A549 (cell line): ENCODE results near the gene LRRC7. TPM values are rescaled to one million over a fixed set of nuclear protein-coding genes. Genes with fewer than 3 reads are reported as not detected.

Source experiments
- ATAC-seq, 2 experiments: fragments of 200-7000 bp in 1 of 2; fragments of >200 bp in 1 of 2; cut with Nextera tagmentation in 1 of 2; cut with Tn5 transposase in 1 of 2; 3 replicates each; pipeline versions ENCODE4 v1.8.0 to v1.9.1; 2018 to 2020; ENCODE audit warnings: mild to moderate bottlenecking in 1 of 2, moderate library complexity in 1 of 2
- CTCF ChIA-PET: fragments of 300-600 bp; sonication (Branson Sonifier 250); formaldehyde crosslinking; extraction: SDS; loops from one replicate; lab custom pipeline; 2021; ENCODE audit warnings: antibody characterized with exemption, inconsistent platforms; lab: Yijun Ruan, JAX
- POLR2A ChIA-PET: fragments of 350-600 bp; formaldehyde crosslinking; extraction: SDS; loops from one replicate; lab custom pipeline; 2021; ENCODE audit warnings: antibody characterized with exemption, inconsistent platforms; lab: Yijun Ruan, JAX
- DNase-seq, 2 experiments: peaks; one replicate each; pipeline versions ENCODE4 v3.0.0 to v3.0.0-alpha.2; 2011 to 2016; ENCODE audit warnings: low read depth in 1 of 2, low spot score in 1 of 2
- FAIRE-seq: peaks from 2 replicates; lab custom pipeline; 2011; peaks lifted over from hg19 to GRCh38; lab: Jason Lieb, UNC
- H3K27ac ChIP-seq, 2 experiments: fragments of >200 bp; sonication (Bioruptor Twin); formaldehyde crosslinking; 3 replicates each; pipeline ENCODE4 v1.5.1; 2016 to 2017
- H3K4me1 ChIP-seq: fragments of >200 bp; sonication (Bioruptor Twin); formaldehyde crosslinking; 3 replicates; pipeline ENCODE4 v1.6.1; 2016
- H3K4me2 ChIP-seq: fragments of >200 bp; sonication (Bioruptor Twin); formaldehyde crosslinking; 3 replicates; pipeline ENCODE4 v1.6.1; 2016
- H3K4me3 ChIP-seq: fragments of >200 bp; sonication (Bioruptor Twin); formaldehyde crosslinking; 3 replicates; pipeline ENCODE4 v1.5.1; 2016
- H3K9me3 ChIP-seq: fragments of >200 bp; sonication (Bioruptor Twin); formaldehyde crosslinking; 3 replicates; pipeline ENCODE4 v1.6.1; 2016
- CHD2 ChIP-seq: fragments of 150-350 bp; IDR thresholded peaks from 2 replicates; pipeline ENCODE4 v1.6.1; 2014; ENCODE audit warnings: low read length; ENCODE audit not compliant: partially characterized antibody
- CHD4 ChIP-seq: fragments of 200-600 bp; sonication (generic); IDR thresholded peaks from 2 replicates; pipeline ENCODE4 v1.6.1; 2016; ENCODE audit warnings: antibody characterized with exemption, mild to moderate bottlenecking, borderline replicate concordance
- E2F6 ChIP-seq: IDR thresholded peaks from 2 replicates; pipeline ENCODE4 v1.6.1; 2012; ENCODE audit warnings: low read depth, borderline replicate concordance
- EHMT2 ChIP-seq: fragments of 200-600 bp; sonication (generic); IDR thresholded peaks from 2 replicates; pipeline ENCODE4 v1.6.1; 2016; ENCODE audit warnings: antibody characterized with exemption, low read depth, mild to moderate bottlenecking, moderate library complexity
- EP300 ChIP-seq, 2 experiments: fragments of >200 bp; sonication (Bioruptor Twin); formaldehyde crosslinking; IDR thresholded peaks; 2 replicates in 1 of 2; 3 replicates in 1 of 2; pipeline ENCODE4 v1.6.1; 2016 to 2017
- ESRRA ChIP-seq: fragments of 150-350 bp; IDR thresholded peaks from 2 replicates; pipeline ENCODE4 v1.6.1; 2014; ENCODE audit warnings: mild to moderate bottlenecking, low read length, borderline replicate concordance
- FOSB ChIP-seq: fragments of 250-450 bp; sonication (Bioruptor Pico); IDR thresholded peaks from 2 replicates; pipeline ENCODE4 v1.5.0; 2020; ENCODE audit warnings: mild to moderate bottlenecking, moderate library complexity
- FOSL2 ChIP-seq, 2 experiments: fragments of 450-650 bp in 1 of 2; fragments of >200 bp in 1 of 2; sonication (Bioruptor Twin) in 1 of 2; formaldehyde crosslinking; IDR thresholded peaks; 2 replicates each; pipeline versions ENCODE4 v1.5.0 to v1.6.1; 2016 to 2020; ENCODE audit warnings: mild to moderate bottlenecking in 1 of 2, moderate library complexity in 1 of 2
- FOXS1 ChIP-seq: fragments of 250-450 bp; sonication (Bioruptor Pico); IDR thresholded peaks from 2 replicates; pipeline ENCODE4 v1.5.0; 2020; ENCODE audit warnings: mild to moderate bottlenecking, moderate library complexity
- HEYL ChIP-seq: fragments of 250-450 bp; sonication (Bioruptor Pico); IDR thresholded peaks from 2 replicates; pipeline ENCODE4 v1.8.0; 2021; ENCODE audit warnings: mild to moderate bottlenecking, moderate library complexity
- HMGXB4 ChIP-seq: fragments of 250-450 bp; sonication (Bioruptor Pico); IDR thresholded peaks from 2 replicates; pipeline ENCODE4 v1.5.0; 2021; ENCODE audit warnings: mild to moderate bottlenecking, moderate library complexity, borderline replicate concordance
- HOXB5 ChIP-seq: fragments of 250-450 bp; sonication (Bioruptor Pico); IDR thresholded peaks from 2 replicates; pipeline ENCODE4 v1.5.0; 2020; ENCODE audit warnings: mild to moderate bottlenecking, moderate library complexity
- JUN ChIP-seq, 2 experiments: fragments of >200 bp; sonication (Bioruptor Twin); formaldehyde crosslinking; IDR thresholded peaks; 2 replicates in 1 of 2; 3 replicates in 1 of 2; pipeline ENCODE4 v1.6.1; 2016 to 2017
- JUNB ChIP-seq: fragments of >200 bp; sonication (Bioruptor Twin); formaldehyde crosslinking; IDR thresholded peaks from 2 replicates; pipeline ENCODE4 v1.6.1; 2016
- KDM5A ChIP-seq: fragments of 200-600 bp; sonication (generic); IDR thresholded peaks from 2 replicates; pipeline ENCODE4 v1.6.1; 2016; ENCODE audit warnings: antibody characterized with exemption, mild to moderate bottlenecking
- MAFK ChIP-seq: fragments of 450-650 bp; IDR thresholded peaks from 2 replicates; pipeline ENCODE4 v1.6.1; 2014; ENCODE audit not compliant: partially characterized antibody
- MAZ ChIP-seq: fragments of 150-350 bp; IDR thresholded peaks from 2 replicates; pipeline ENCODE4 v1.6.1; 2014; ENCODE audit warnings: antibody characterized with exemption, low read depth, low read length, borderline replicate concordance
- MYC ChIP-seq: IDR thresholded peaks from 2 replicates; pipeline ENCODE4 v1.6.1; 2012; ENCODE audit warnings: mild to moderate bottlenecking, inconsistent platforms, low read length, improper control_type of control experiment, borderline replicate concordance
- NFE2L2 ChIP-seq: fragments of 150-350 bp; conservative IDR thresholded peaks from 2 replicates; pipeline ENCODE4 v1.6.1; 2014; ENCODE audit warnings: low read length
- NPAS2 ChIP-seq: fragments of 250-450 bp; sonication (Bioruptor Pico); IDR thresholded peaks from 2 replicates; pipeline ENCODE4 v1.8.0; 2022; ENCODE audit warnings: mild to moderate bottlenecking, moderate library complexity, borderline replicate concordance
- NR3C1 ChIP-seq: fragments of >200 bp; sonication (Bioruptor Twin); formaldehyde crosslinking; IDR thresholded peaks from 3 replicates; pipeline ENCODE4 v1.6.1; 2017
- RCOR1 ChIP-seq: fragments of 150-350 bp; IDR thresholded peaks from 2 replicates; pipeline ENCODE4 v1.6.1; 2014; ENCODE audit warnings: antibody characterized with exemption, low read length, low read depth
- RFX5 ChIP-seq: fragments of 450-650 bp; IDR thresholded peaks from 2 replicates; pipeline ENCODE4 v1.7.1; 2014; ENCODE audit warnings: antibody characterized with exemption, mild to moderate bottlenecking, moderate library complexity
- RNF2 ChIP-seq: fragments of 200-600 bp; sonication (generic); IDR thresholded peaks from 2 replicates; pipeline ENCODE4 v1.6.1; 2016; ENCODE audit warnings: low read depth, mild to moderate bottlenecking, antibody characterized with exemption, moderate library complexity, borderline replicate concordance
- SMC3 ChIP-seq: fragments of >200 bp; sonication (Bioruptor Twin); formaldehyde crosslinking; IDR thresholded peaks from 3 replicates; pipeline ENCODE4 v1.6.1; 2018; ENCODE audit warnings: inconsistent platforms
- TP53 ChIP-seq: fragments of 250-450 bp; sonication (Bioruptor Pico); IDR thresholded peaks from 2 replicates; pipeline ENCODE4 v1.5.0; 2021; ENCODE audit warnings: mild to moderate bottlenecking, moderate library complexity
- ZNF302 ChIP-seq: fragments of 250-450 bp; sonication (Bioruptor Pico); IDR thresholded peaks from 2 replicates; pipeline ENCODE4 v1.9.0; 2021; ENCODE audit warnings: inconsistent platforms, mild to moderate bottlenecking, moderate library complexity
- WGBS: methylation state at CpG from one replicate; pipeline ENCODE4 v1.1.6; 2017; ENCODE audit errors: missing lambda C conversion rate; 5-methylcytosine and 5-hydroxymethylcytosine counted together
- polyA plus RNA-seq, 4 experiments: library from polyadenylated mRNA; depleted of rRNA in 3 of 4; stranded (reverse); fragments of >200 nt; fragmentation: RNase III in 1 of 4; extraction: RNeasy Plus Mini Kit Qiagen cat#74134 plus additional on column Dnase treatment in 1 of 4; gene quantifications; 2 replicates in 3 of 4; 3 replicates in 1 of 4; pipeline ENCODE4 v1.2.3, GENCODE V29; 2011 to 2017
- TF ChIP-seq, protein P1 (sequence below): fragments of >200 bp; sonication (Bioruptor Twin); formaldehyde crosslinking; IDR thresholded peaks from 3 replicates; pipeline ENCODE4 v1.6.1; 2016

LRRC7 gene
- polyA plus RNA-seq, 2 of the 4 experiments (the other 2 are of a cell fraction), result not detected

DNA sequence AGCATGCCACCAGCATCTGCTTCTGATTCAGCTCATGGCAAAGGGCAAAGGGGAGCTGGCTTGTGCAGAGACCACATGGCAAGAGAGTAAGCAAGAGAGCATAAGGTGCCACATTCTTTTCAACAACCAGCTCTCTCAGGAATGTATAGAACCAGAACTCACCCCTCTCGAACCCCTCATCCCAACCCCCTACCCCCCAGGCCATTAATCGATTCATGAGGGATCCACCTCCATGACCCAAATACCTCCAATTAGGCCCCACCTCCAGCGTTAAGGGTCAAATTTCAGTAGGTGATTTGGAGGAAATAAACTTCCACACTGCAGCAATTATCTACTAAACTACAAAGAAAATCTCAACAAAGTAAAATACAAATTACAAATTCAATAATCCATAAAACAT, 32.2 kb upstream of the LRRC7 start:
- no peak for ATAC-seq
- TF ChIP-seq FOSB (CRISPR knock-in tag), result no peak
- TF ChIP-seq MYC, result no peak
- TF ChIP-seq JUNB, result no peak
- TF ChIP-seq EHMT2, result no peak
- TF ChIP-seq MAFK, result no peak
- no peak for TF ChIP-seq NPAS2
- TF ChIP-seq, protein P1, sequence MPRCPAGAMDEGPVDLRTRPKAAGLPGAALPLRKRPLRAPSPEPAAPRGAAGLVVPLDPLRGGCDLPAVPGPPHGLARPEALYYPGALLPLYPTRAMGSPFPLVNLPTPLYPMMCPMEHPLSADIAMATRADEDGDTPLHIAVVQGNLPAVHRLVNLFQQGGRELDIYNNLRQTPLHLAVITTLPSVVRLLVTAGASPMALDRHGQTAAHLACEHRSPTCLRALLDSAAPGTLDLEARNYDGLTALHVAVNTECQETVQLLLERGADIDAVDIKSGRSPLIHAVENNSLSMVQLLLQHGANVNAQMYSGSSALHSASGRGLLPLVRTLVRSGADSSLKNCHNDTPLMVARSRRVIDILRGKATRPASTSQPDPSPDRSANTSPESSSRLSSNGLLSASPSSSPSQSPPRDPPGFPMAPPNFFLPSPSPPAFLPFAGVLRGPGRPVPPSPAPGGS, result no peak
- TF ChIP-seq HMGXB4 (CRISPR knock-in tag), result no peak
- no peak for TF ChIP-seq CHD2
- 3% methylated on average over 3 of the region's 3 CpGs for WGBS
- ChIA-PET CTCF (no interaction called here), POLR2A (no interaction called here)
- Histone ChIP-seq H3K4me1 (no peaks in the 10 kb centered on the region), H3K4me2 (no peak overlapping the region), H3K4me3 (no peak overlapping the region), H3K9me3 (no peaks in the 10 kb centered on the region), H3K27ac (no peak overlapping the region)
- no peak for FAIRE-seq
- no peak for DNase-seq

DNA sequence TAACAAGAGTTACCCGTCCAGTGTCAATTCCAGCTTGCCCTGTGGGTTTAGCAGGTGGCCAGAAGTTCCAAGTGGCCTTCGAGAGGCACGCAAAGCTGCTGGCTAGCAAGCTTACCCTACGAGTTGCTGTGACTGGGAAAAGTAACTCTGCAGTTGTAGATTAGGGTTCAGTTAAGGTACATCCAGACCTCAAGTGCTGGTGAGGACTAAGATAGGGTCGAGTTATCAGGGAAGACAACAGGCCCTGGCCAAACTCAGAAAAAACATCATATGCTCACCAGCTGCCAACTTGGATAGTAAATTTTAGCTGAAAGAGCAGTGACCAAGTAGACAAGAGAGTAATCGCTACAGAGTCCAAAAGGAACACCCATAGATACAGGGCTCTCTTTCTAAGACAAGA, 27.7 kb upstream of the LRRC7 start:
- H3K9me3 ChIP-seq, result no peaks in the 10 kb centered on the region
- ChIA-PET CTCF (no interaction called here), POLR2A (no interaction called here)
- H3K27ac ChIP-seq, result no peak overlapping the region
- FAIRE-seq (no peak), ATAC-seq (no peak), DNase-seq (no peak)
- no peak overlapping the region for H3K4me3 ChIP-seq
- TF ChIP-seq NFE2L2, result no peak
- TF ChIP-seq HEYL, result no peak
- TF ChIP-seq KDM5A, result no peak
- TF ChIP-seq FOXS1 (CRISPR knock-in tag), result no peak
- TF ChIP-seq RNF2, result no peak
- TF ChIP-seq E2F6, result no peak
- no peak for TF ChIP-seq EP300 (IDR thresholded peaks at IDR 0.05)
- 6% methylated on average over 6 of the region's 6 CpGs for WGBS
- H3K4me2 ChIP-seq, result no peak overlapping the region
- H3K4me1 ChIP-seq, result no peaks in the 10 kb centered on the region

DNA sequence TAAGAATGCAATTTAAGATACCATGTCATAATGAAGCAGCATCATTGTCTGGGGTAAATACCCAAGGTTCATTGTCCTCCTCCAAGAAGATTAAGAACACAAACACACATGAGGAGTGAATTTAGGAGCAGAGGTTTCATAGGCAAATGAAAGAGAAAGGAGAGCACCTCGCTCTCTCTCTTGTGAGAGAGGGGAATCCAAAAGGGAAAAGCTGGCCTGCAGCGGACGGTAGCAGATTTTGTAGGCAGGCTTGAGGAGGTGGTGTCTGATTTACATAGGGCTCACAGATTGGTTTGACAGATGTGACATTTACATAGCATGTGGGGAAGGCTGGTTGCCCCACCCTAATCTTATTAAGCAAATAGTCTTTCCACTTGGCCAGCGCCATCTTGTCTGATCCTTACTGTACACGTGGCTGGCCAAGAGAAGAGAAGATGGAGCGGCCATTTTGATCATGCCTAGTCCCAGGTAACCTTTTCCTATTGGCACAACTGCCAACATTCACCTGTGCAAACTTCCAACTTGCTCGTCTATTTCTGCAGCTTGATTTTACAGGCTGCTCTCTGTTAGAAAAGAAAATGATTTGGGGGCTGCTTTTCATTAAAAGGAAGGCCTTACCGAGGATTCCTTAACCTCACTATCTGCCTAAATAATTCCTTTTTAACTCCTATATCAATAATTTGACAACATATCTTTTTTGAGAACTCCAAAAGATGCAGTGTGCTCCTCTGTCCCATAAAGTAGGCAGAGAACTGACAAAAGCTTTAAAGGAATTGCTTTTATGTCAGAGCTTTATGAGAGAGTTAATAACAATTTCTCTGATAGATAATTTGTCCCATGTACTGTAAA, 16.0 kb upstream of the LRRC7 start:
- FAIRE-seq, result no peak
- H3K9me3 ChIP-seq, result no peaks in the 10 kb centered on the region
- H3K4me2 ChIP-seq, result no peak overlapping the region
- CTCF ChIA-PET, result no interaction called here
- ATAC-seq, result no peak
- WGBS, result 22% methylated on average over 8 of the region's 8 CpGs
- no peak overlapping the region for H3K27ac ChIP-seq
- TF ChIP-seq ZNF302 (CRISPR knock-in tag) (no peak), CHD2 (no peak), RCOR1 (no peak), TP53 (CRISPR knock-in tag) (no peak), MAFK (no peak), ESRRA (no peak), FOSL2 (IDR thresholded peaks at IDR 0.05) (no peak), FOSL2 (CRISPR knock-in tag; IDR thresholded peaks at IDR 0.05) (no peak), HOXB5 (no peak), MAZ (no peak), SMC3 (no peak), EP300 (IDR thresholded peaks at IDR 0.05) (no peak), HMGXB4 (CRISPR knock-in tag) (no peak), JUN (IDR thresholded peaks at IDR 0.05) (no peak), KDM5A (no peak), NPAS2 (no peak), RNF2 (no peak), NFE2L2 (no peak), CHD4 (no peak), RFX5 (no peak), NR3C1 (no peak)
- no peak overlapping the region for H3K4me3 ChIP-seq
- no peaks in the 10 kb centered on the region for H3K4me1 ChIP-seq
- DNase-seq, result no peak
- POLR2A ChIA-PET, result no interaction called here
